ENCODE results near the gene ACADM. TPM values are rescaled to one million over a fixed set of nuclear protein-coding genes. Genes with fewer than 3 reads are reported as not detected.

Gene ACADM
- total and polyA plus RNA-seq, 2 experiments from 2014 or later = 37.7 to 52.8 TPM

DNA sequence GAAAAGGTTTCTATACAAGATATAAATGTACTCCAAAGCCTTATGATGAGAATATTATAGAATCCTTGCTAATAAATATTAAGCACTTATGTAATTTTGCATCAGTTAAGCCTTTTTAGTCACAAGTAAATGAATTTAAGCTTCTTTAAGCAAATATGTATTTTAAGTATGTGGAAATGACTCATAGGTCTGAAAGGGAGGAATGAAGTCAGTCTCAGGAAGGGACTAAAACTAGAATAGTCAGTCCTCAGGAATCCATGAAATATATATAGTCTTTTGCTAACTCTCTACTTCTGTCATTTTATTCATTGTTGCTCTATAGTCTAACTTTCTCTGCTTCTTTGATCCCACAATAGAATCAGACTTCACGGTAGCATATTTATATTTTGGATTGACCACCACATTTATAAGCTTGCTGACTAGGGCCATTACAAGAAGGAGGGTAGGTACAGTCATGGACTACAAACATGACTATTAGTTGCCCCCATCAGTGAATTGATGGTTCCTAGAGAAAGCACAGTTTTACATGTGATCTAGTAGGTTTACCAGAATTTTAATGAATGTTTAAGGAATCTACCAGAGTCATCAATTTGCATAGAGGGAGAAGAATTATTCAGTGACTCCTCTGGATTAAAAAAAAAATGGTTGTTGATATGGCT lies 41.3 kb downstream of the ACADM start:
- Histone ChIP-seq H3K4me2 (no peak overlapping the region), H4K20me1 (replicated peaks; ENCODE audit: insufficient read depth) (0 out of 2 replicates have a peak, but pooled peaks cover 5% of the 10 kb centered on the region), H3K36me3 (ENCODE audit: insufficient read depth) (no peaks in the 10 kb centered on the region), H3K79me2 (replicated peaks; ENCODE audit: insufficient read depth) (no peaks in the 10 kb centered on the region), H3K9me2 (ENCODE audit: insufficient read depth) (no peaks in the 10 kb centered on the region), H3F3A (replicated peaks; ENCODE audit: low read depth) (no peaks in the 10 kb centered on the region), H3K4me1 (ENCODE audit: insufficient read depth) (peaks cover 4% of the 10 kb centered on the region; the same call in 1 of the 2 replicates), H3K27ac (ENCODE audit: low read depth) (no peak overlapping the region), H3K4me3 (no peak overlapping the region), H2AFZ (no peak overlapping the region), H3K27me3 (ENCODE audit: insufficient read depth) (no peaks in the 10 kb centered on the region)
- no peak for DNase-seq (ENCODE audit: low spot score)
- Mint-ChIP-seq H3K36me3 (ENCODE audit: low read depth) (no peaks in the 10 kb centered on the region; the same call in 2 of the 3 replicates), H3K4me1 (peaks cover 9% of the 10 kb centered on the region), H3K4me3 (no peak overlapping the region), H3K9me3 (0 out of 3 replicates have a peak, but pooled peaks cover 3% of the 10 kb centered on the region), H3K27me3 (ENCODE audit: insufficient read depth, low read depth, poor library complexity) (no peaks in the 10 kb centered on the region), H3K27ac (no peak overlapping the region)
- no peak for ATAC-seq
- no peak for TF ChIP-seq NANOG (IDR thresholded peaks at IDR 0.05; ENCODE audit: borderline replicate concordance)
- no peak for TF ChIP-seq CREB1 (CRISPR knock-in tag; IDR thresholded peaks at IDR 0.05; ENCODE audit: low read depth)
- no peak for TF ChIP-seq JUNB (IDR thresholded peaks at IDR 0.05; ENCODE audit: unreplicated experiment)
- no peak for TF ChIP-seq ZNF114 (CRISPR knock-in tag; IDR thresholded peaks at IDR 0.05)
- no peak for TF ChIP-seq CTCF (conservative IDR thresholded peaks at IDR 0.05; ENCODE audit: low read depth in 2 of 2)
- TF ChIP-seq ZNF462 (CRISPR knock-in tag; IDR thresholded peaks at IDR 0.05) = no peak
- no peak for TF ChIP-seq EZH2phosphoT487 (IDR thresholded peaks at IDR 0.05; ENCODE audit: unreplicated experiment)
- TF ChIP-seq POLR2AphosphoS5 (IDR thresholded peaks at IDR 0.05; ENCODE audit: low read depth) = no peak
- TF ChIP-seq, protein P1, sequence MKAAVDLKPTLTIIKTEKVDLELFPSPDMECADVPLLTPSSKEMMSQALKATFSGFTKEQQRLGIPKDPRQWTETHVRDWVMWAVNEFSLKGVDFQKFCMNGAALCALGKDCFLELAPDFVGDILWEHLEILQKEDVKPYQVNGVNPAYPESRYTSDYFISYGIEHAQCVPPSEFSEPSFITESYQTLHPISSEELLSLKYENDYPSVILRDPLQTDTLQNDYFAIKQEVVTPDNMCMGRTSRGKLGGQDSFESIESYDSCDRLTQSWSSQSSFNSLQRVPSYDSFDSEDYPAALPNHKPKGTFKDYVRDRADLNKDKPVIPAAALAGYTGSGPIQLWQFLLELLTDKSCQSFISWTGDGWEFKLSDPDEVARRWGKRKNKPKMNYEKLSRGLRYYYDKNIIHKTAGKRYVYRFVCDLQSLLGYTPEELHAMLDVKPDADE (IDR thresholded peaks at IDR 0.05) = no peak
